Measurements from ENCODE around the gene CHRNA7.

Gene CHRNA7

DNA sequence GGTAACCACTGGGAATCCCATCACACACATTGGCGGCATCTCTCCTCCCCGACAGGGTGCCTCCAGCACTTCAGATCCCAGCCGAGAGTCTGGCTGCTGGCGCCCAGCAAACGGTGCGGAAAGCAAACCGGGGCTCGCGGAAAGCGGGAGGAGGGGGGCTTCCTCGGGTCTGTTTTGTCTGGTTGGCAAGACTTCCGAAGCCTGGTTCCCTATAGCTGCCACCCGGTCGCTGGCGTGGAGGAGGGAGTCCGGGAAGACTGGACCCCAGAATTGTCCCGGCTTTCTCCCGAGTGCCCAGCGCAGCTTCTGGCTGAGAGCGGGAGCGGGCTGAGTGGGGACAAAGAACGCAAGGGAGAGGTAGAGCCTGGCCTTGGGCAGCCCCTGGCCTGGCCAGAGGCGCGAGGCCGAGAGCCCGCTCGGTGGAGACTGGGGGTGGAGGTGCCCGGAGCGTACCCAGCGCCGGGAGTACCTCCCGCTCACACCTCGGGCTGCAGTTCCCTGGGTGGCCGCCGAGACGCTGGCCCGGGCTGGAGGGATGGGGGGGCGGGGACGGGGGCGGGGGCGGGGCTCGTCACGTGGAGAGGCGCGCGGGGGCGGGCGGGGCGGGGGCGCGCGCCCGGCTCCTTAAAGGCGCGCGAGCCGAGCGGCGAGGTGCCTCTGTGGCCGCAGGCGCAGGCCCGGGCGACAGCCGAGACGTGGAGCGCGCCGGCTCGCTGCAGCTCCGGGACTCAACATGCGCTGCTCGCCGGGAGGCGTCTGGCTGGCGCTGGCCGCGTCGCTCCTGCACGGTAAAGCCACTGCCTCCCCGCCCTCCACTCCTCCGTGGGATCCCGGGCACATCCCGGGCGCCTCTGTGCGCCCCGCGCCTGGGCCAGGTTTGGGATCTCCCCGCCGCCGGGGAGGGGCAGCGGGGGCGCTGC is at the start of gene CHRNA7:
Gene CHRNA7, plus strand, starts transcription at position 654 of the 920 bp plus-strand sequence. Its CDS starts 80 bp downstream, at position 734.
- DNase-seq = peak in 54 of 58 donors; percentile 13 to 85 (median 58)

DNA sequence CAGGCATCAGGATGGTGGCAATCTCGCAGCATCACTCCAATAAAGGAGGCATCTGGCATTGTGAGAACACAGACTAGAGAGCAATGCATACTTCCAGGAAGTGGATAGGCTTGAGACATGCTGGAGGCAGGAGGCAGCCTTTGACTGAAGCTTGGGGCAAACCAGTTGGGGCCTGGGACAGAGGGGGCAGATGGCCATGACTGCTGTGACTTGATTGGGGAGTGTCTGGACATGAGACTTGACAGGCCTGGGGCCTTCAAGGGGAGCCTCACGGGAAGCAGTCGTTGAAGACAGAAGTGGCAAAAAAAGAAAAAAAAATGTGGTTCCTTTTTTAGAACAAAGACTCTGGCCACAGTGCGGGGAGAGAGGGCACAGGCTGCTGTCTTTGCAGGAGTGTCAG is 44.7 kb upstream of the CHRNA7 start:
- DNase-seq = no peak

- DNase-seq = no peak
Observed at GRCh38 chr15:31993062-31993461, 37.3 kb upstream of the CHRNA7 start.

- no peak for DNase-seq
Observed at GRCh38 chr15:31997711-31998110, 32.6 kb upstream of the CHRNA7 start.

- no peak for DNase-seq
Observed at GRCh38 chr15:32003558-32003957, 26.8 kb upstream of the CHRNA7 start.

DNA sequence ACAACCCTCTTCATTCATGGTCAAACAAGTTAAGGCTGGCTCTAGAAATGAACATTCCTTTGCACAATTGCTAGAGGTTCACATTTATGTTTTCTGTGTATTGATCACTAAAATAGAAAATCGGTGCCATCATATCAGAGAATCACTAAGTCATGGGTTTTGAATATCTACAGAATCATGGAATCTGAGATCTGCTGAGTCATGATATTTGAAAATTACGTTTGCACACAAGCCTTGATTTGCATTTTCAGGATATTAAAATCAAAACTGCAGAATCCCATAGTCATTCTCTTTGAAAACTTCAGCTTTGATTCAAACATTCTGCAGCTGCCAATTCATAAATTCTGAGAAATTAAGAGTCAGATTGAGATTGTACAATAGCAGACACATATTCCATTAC is 26.1 kb upstream of the CHRNA7 start:
- no peak for DNase-seq

DNA sequence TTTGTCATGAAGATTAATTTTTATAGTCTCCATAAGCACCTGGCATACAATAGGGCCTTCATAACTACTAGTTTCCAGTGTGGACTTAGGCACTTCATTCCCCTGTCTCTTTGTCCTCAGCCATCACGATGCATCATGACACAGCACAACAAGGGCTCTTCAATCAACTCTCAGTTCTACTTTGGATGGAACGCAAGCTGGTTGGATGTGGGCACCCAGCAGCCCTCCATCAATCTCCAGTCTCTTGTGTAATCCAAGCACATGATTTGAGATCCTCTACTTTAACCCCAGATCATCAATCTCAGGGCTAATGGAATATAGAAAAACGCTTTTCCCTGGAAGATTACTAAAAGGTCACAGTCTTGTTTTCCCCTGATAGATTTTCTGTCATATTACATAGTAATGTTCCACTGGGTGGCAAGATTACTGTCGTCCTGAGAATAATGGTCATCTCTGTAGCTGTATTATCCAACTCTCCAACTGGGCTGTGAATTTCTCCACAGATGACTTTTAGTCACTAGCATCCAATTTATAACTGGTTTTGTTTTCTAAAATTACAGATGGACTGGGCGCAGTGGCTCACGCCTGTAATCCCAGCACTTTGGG is 22.9 kb upstream of the CHRNA7 start:
- no peak for DNase-seq

DNA sequence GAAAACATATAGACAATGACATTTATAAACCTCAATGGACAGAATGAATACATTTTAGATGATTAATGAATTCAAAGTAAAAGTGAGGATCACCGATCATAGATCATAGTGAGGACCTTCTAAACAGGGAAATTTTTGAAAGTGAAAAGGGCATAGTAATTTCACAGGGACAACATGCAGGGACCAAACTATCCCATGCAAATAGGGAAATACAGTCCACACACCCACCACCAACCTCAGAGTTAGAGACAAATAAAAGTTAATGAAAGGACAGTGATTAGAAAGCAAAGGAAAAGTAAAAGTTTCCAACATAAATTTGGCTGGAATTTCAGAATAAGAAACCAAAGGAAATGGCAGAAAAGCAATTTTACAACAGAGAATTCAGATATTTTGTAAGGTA is 15.4 kb upstream of the CHRNA7 start:
- DNase-seq = no peak

DNA sequence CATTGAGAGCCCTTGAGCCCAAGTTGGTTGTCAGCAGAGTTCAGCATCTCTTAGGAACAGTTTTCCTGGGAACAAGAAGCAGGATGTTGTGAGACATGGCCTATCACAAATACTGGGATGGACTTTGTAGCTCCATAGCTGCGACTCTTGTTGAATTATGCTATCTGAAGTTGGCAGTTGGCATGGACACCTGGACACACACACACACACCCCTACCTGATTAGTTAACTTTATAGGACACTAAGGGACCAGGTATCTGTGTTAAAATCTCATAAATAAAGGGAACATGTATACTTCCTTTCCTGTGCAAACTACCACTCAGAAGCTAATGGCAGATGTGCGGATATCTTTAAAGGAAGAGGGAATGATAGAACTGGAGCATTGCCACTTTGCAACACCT is 10.2 kb upstream of the CHRNA7 start:
- no peak for DNase-seq

DNA sequence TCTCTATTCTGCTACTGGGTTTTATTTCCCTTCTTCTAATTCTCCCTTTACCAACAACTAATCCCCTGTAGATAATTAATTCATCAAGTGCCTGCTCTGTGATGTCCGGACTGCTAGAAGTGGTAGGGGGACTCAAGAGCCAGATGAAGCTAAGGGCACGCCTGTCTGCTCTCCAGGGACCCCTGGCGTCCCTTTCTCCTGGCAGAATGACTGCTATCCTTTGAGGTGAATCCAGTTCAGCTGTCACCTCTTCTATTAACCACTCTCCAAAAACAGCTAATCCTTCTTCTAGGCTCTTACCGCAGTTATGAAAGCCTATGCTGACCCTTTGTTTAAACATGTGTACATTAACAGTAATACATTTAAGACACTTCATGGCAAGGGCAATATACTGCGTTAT is 1.4 kb upstream of the CHRNA7 start:
- DNase-seq = no peak

- peak in 37 of 58 donors; percentile 6 to 56 (median 26) for DNase-seq
Observed at GRCh38 chr15:32029409-32029861, 880 bp upstream of the CHRNA7 start.

- DNase-seq = peak in 2 of 58 donors; percentile 4 to 11
Observed at GRCh38 chr15:32030795-32031194, 480 bp downstream of the CHRNA7 start.

DNA sequence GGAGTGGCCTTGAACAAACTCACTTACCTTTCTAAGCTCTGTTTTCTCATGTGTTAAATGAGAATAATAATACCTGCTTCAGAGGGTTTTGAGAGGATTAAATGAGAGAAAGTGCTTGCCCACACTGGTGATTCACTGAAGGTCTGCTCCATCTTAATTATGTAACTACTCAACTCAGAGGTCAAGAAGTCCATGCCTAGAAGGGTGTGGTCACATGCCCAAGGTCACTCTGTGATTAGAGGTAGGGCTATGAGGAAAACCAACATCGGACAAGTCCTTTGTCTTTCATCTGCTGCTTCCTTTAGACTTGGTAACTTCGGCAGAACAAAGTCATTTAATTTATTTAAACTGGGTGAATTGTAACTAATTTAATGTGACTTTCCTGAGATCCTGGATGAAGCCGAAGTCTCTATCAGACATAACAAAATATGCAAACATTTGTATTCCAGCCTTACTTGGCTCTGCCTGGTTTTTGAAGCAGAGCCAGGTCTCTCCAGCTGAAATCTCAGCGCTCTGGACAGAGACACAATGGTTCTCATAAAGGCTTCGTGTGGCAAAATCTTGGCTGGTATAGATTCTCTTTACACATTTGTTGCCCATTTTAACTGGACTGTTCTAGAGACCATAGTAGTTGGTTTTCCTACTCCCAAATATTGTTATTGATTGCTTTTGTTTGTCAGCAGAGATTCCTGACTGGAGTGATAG is 3.0 kb downstream of the CHRNA7 start:
- peak in 13 of 58 donors; percentile 1 to 28 (median 9) for DNase-seq

GRCh38 chr15:32034106-32034505 is 3.8 kb downstream of the CHRNA7 start:
- no peak for DNase-seq

DNA sequence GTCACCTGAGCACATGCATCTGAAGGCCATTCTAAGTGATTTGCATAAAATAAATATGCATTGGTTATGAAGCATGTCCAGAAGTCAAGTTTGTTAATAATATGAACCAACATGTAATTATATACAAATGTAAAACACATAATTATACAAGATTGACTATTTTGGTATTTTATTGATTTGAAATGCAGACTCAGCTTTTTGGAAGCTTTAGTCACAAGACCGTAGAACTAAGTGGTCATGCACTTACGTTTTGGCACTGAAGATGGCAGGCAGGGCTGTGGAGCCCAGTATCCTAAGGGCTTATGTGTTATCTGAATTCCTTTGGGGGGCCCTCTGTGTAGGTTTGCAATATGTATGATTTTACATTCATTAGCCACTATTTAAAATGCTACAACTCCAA is 5.0 kb downstream of the CHRNA7 start:
- no peak for DNase-seq

- no peak for DNase-seq
Observed at GRCh38 chr15:32036971-32037370, 6.7 kb downstream of the CHRNA7 start.

DNA sequence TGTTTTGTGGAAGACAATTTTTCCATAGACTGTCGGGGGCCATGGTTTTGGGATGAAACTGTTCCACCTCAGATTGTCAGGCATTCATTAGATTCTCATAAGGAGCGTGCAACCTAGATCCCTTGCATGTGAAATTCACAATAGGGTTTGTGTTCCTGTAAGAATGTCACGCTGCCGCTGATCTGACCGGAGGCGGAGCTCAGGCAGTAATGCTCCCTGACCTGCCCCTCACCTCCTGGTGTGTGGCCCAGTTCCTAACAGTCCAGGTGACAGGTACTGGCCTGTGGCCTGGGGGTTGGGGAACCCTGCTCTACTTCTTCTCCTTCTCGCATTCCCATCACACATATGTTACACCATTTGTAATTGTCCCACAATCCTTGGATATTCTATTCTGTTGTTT is 11.0 kb downstream of the CHRNA7 start:
- no peak for DNase-seq

DNA sequence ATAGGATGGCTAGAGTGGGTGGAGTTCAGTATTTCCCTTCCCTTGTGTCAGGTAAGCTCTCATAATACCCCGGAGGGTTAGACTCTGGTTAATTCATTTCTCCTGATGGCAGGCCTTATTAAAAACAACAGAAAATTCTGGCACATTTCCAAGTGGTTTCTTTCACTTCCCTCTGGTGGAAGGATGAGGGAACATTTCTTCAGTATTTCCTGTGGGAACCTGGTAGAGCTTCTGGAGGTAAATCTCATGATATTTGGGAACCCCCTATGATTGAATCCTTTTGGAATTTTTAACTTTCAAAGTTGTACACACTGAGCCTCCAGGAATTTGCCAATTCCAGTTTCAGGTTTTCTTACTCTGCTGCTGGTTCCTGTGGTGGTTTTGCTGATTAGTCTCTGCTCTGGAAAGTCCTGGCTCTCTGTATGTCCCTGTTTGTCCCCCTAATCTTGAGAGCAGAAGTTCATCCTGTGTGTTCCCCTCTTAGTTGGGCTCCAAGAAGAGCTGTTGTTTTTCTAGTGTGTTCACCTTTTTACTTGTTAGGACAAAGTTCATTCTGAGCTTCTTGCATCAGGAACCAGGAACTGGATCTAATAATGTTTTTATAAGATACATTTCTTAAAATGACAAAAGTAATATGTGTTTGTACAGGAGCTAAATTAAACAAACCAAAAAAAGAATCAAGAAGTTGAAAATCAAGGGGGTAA is 12.1 kb downstream of the CHRNA7 start:
- no peak for DNase-seq

- DNase-seq = no peak
Observed at GRCh38 chr15:32053719-32054118, 23.4 kb downstream of the CHRNA7 start.

- no peak for DNase-seq
Observed at GRCh38 chr15:32057876-32058425, 27.6 kb downstream of the CHRNA7 start.

GRCh38 chr15:32060706-32061105 is 30.4 kb downstream of the CHRNA7 start:
- DNase-seq = no peak

Data from anterior cingulate cortex (tissue), 58 donors.